ENCODE data around the gene B4GALT6. TPM values are rescaled to one million over a fixed set of nuclear protein-coding genes. Genes with fewer than 3 reads are reported as not detected.

B4GALT6 gene
- total RNA-seq, 1 experiment from 2014 or later = 22.4 TPM

GRCh38 chr18:31585991-31586390, 98.4 kb downstream of the B4GALT6 start:
- TF ChIP-seq CTCF (IDR thresholded peaks at IDR 0.05; ENCODE audit: insufficient read depth in 1 of 2, low read depth in 1 of 2, low read length in 1 of 2, severe bottlenecking in 1 of 2, unreplicated experiment in 1 of 2) = no peak
- Mint-ChIP-seq H3K27ac (ENCODE audit: unreplicated experiment) (peak overlapping the region; percentile 79), H3K36me3 (ENCODE audit: insufficient read depth, unreplicated experiment) (peaks cover 20% of the 10 kb centered on the region), H3K27me3 (ENCODE audit: insufficient read depth, unreplicated experiment) (no peaks in the 10 kb centered on the region), H3K4me1 (ENCODE audit: low read depth, unreplicated experiment) (peaks cover 27% of the 10 kb centered on the region), H3K4me3 (ENCODE audit: unreplicated experiment) (no peak overlapping the region), H3K9me3 (ENCODE audit: unreplicated experiment) (peaks cover 16% of the 10 kb centered on the region)
- Histone ChIP-seq H3K9me3 (no peaks in the 10 kb centered on the region), H3K4me3 (ENCODE audit: low read depth, low read length) (no peak overlapping the region), H3K27me3 (replicated peaks; ENCODE audit: control insufficient read depth, insufficient read depth, low read length) (no peaks in the 10 kb centered on the region), H3K36me3 (ENCODE audit: control insufficient read depth, insufficient read depth, low read length) (no peaks in the 10 kb centered on the region; the same call in 1 of the 2 replicates), H3K4me1 (peaks cover 57% of the 10 kb centered on the region)
- POLR2A ChIA-PET = no interaction called here
- DNase-seq = no peak
- CTCF ChIA-PET = no interaction called here
- no TSS peak for BruUV-seq (replicated peaks)
- intact Hi-C loops (cut with micrococcal nuclease; ENCODE audit: unreplicated experiment) = loop anchor here (1.0 to 5.0 kb wide), 4 partner anchors 30 to 506 kb away; partner anchors contain the start of gene RNF138

- Histone ChIP-seq H3K9me3 (no peaks in the 10 kb centered on the region), H3K4me3 (ENCODE audit: low read depth, low read length) (no peak overlapping the region), H3K27me3 (replicated peaks; ENCODE audit: control insufficient read depth, insufficient read depth, low read length) (no peaks in the 10 kb centered on the region), H3K4me1 (peaks cover 50% of the 10 kb centered on the region), H3K36me3 (ENCODE audit: control insufficient read depth, insufficient read depth, low read length) (no peaks in the 10 kb centered on the region; the same call in 1 of the 2 replicates)
- Mint-ChIP-seq H3K36me3 (ENCODE audit: insufficient read depth, unreplicated experiment) (peaks cover 6% of the 10 kb centered on the region), H3K27me3 (ENCODE audit: insufficient read depth, unreplicated experiment) (no peaks in the 10 kb centered on the region), H3K4me3 (ENCODE audit: unreplicated experiment) (no peak overlapping the region), H3K4me1 (ENCODE audit: low read depth, unreplicated experiment) (peaks cover 20% of the 10 kb centered on the region), H3K27ac (ENCODE audit: unreplicated experiment) (peak overlapping the region; percentile 60), H3K9me3 (ENCODE audit: unreplicated experiment) (peaks cover 16% of the 10 kb centered on the region)
- ChIA-PET POLR2A (no interaction called here), CTCF (no interaction called here)
- TF ChIP-seq CTCF (IDR thresholded peaks at IDR 0.05; ENCODE audit: insufficient read depth in 1 of 2, low read depth in 1 of 2, low read length in 1 of 2, severe bottlenecking in 1 of 2, unreplicated experiment in 1 of 2) = no peak
- DNase-seq = no peak
- intact Hi-C loops (cut with micrococcal nuclease; ENCODE audit: unreplicated experiment) = no loop called here
- BruUV-seq (replicated peaks) = no TSS peak
Observed at GRCh38 chr18:31583185-31583854, 101.1 kb downstream of the B4GALT6 start.

- Histone ChIP-seq H3K4me1 (peaks cover 38% of the 10 kb centered on the region), H3K27me3 (replicated peaks; ENCODE audit: control insufficient read depth, insufficient read depth, low read length) (no peaks in the 10 kb centered on the region), H3K9me3 (no peaks in the 10 kb centered on the region), H3K4me3 (ENCODE audit: low read depth, low read length) (no peak overlapping the region), H3K36me3 (ENCODE audit: control insufficient read depth, insufficient read depth, low read length) (no peaks in the 10 kb centered on the region; the same call in 1 of the 2 replicates)
- no peak for TF ChIP-seq CTCF (IDR thresholded peaks at IDR 0.05; ENCODE audit: insufficient read depth in 1 of 2, low read depth in 1 of 2, low read length in 1 of 2, severe bottlenecking in 1 of 2, unreplicated experiment in 1 of 2)
- H3K27me3 Mint-ChIP-seq (ENCODE audit: insufficient read depth, unreplicated experiment) = no peaks in the 10 kb centered on the region
- H3K9me3 Mint-ChIP-seq (ENCODE audit: unreplicated experiment) = peaks cover 16% of the 10 kb centered on the region
- no TSS peak for BruUV-seq (replicated peaks)
- ChIA-PET POLR2A (no interaction called here), CTCF (no interaction called here)
- intact Hi-C loops (cut with micrococcal nuclease; ENCODE audit: unreplicated experiment) = no loop called here
- peak in 1 of 2 experiments; percentile 16 for DNase-seq
- H3K4me3 Mint-ChIP-seq (ENCODE audit: unreplicated experiment) = no peak overlapping the region
- no peak overlapping the region for H3K27ac Mint-ChIP-seq (ENCODE audit: unreplicated experiment)
- peaks cover 18% of the 10 kb centered on the region for H3K4me1 Mint-ChIP-seq (ENCODE audit: low read depth, unreplicated experiment)
- no peaks in the 10 kb centered on the region for H3K36me3 Mint-ChIP-seq (ENCODE audit: insufficient read depth, unreplicated experiment)
Observed at GRCh38 chr18:31581498-31582197, 102.7 kb downstream of the B4GALT6 start.

Data from Caco-2 (cell line).